HepG2 (cell line): ENCODE measurements around the gene SAMM50. TPM values are rescaled to one million over a fixed set of nuclear protein-coding genes. Genes with fewer than 3 reads are reported as not detected.

Experiments
- ATAC-seq: fragments of 200-7000 bp; cut with Tn5 transposase; 3 replicates; pipeline ENCODE4 v1.9.1; 2020; ENCODE audit warnings: mild to moderate bottlenecking, moderate library complexity
- BruUV-seq: library from RNA; stranded (reverse); fragments of 400-500 nt; replicated peaks from 2 replicates; lab custom pipeline; 2021; lab: Mats Ljungman, UMichigan
- CTCF ChIA-PET: fragments of 300-600 bp; formaldehyde crosslinking; extraction: SDS; loops from one replicate; lab custom pipeline; 2021; ENCODE audit warnings: low total read pairs, inconsistent platforms, low intra/inter-chr PET ratio; lab: Yijun Ruan, JAX
- POLR2A ChIA-PET: fragments of 350-600 bp; sonication (Branson Sonifier 250); formaldehyde crosslinking; loops from one replicate; lab custom pipeline; 2020; ENCODE audit warnings: antibody characterized with exemption, inconsistent platforms; lab: Yijun Ruan, JAX
- DNase-seq: peaks from one replicate; pipeline ENCODE4 v3.0.0-alpha.2; 2015; ENCODE audit warnings: low spot score
- FAIRE-seq: peaks from 3 replicates; lab custom pipeline; 2011; peaks lifted over from hg19 to GRCh38; lab: Jason Lieb, UNC
- H2AFZ ChIP-seq: one replicate; pipeline ENCODE4 v1.6.1; 2011; ENCODE audit warnings: low read length, inconsistent platforms
- H3K27ac ChIP-seq: fragments of 300-600 bp; 3 replicates; pipeline ENCODE4 v1.8.0; 2011; ENCODE audit warnings: mixed run types, mild to moderate bottlenecking, mixed read lengths, low read length, inconsistent platforms; ENCODE audit not compliant: insufficient read depth; ENCODE audit errors: extremely low read length
- H3K27me3 ChIP-seq, 2 experiments: fragments of 200-600 bp in 1 of 2; 2 replicates in 1 of 2; 3 replicates in 1 of 2; pipeline versions ENCODE4 v1.6.0 to v1.8.0; 2011; ENCODE audit warnings: low read length in 2 of 2, mild to moderate bottlenecking in 2 of 2, moderate library complexity in 2 of 2, inconsistent platforms in 1 of 2; ENCODE audit not compliant: insufficient read depth in 2 of 2, control insufficient read depth in 1 of 2
- H3K36me3 ChIP-seq, 2 experiments: fragments of 200-600 bp in 1 of 2; replicated peaks in 1 of 2; 2 replicates in 1 of 2; 3 replicates in 1 of 2; pipeline versions ENCODE4 v1.5.1 to v1.8.0; 2011; ENCODE audit warnings: low read length in 2 of 2, inconsistent platforms in 1 of 2; ENCODE audit not compliant: insufficient read depth in 2 of 2, control insufficient read depth in 1 of 2
- H3K4me1 ChIP-seq: 2 replicates; pipeline ENCODE4 v1.5.1; 2012; ENCODE audit warnings: low read length, inconsistent platforms; ENCODE audit not compliant: insufficient read depth
- H3K4me2 ChIP-seq: 2 replicates; pipeline ENCODE4 v1.6.0; 2011; ENCODE audit warnings: low read depth, low read length, inconsistent platforms
- H3K4me3 ChIP-seq, 3 experiments: fragments of 200-600 bp in 1 of 3; sonication (generic), shearing (Covaris generic) in 1 of 3; replicated peaks in 1 of 3; 2 replicates each; pipeline ENCODE4 v1.5.1; 2011 to 2016; ENCODE audit warnings: low read length in 3 of 3, inconsistent platforms in 2 of 3, low read depth in 2 of 3, mild to moderate bottlenecking in 2 of 3, control low read depth in 1 of 3, mixed read lengths in 1 of 3; ENCODE audit not compliant: insufficient read depth in 1 of 3
- H3K79me2 ChIP-seq: one replicate; pipeline ENCODE4 v1.6.1; 2011; ENCODE audit warnings: low read length, inconsistent platforms; ENCODE audit not compliant: insufficient read depth
- H3K9ac ChIP-seq: 2 replicates; pipeline ENCODE4 v1.6.0; 2011; ENCODE audit warnings: mild to moderate bottlenecking, low read depth, low read length, inconsistent platforms; ENCODE audit not compliant: insufficient read depth
- H3K9me3 ChIP-seq: 2 replicates; pipeline ENCODE4 v1.5.1; 2012; ENCODE audit warnings: mild to moderate bottlenecking, low read length
- H4K20me1 ChIP-seq: 2 replicates; pipeline ENCODE4 v1.6.0; 2011; ENCODE audit warnings: inconsistent platforms, mild to moderate bottlenecking, low read length, moderate library complexity; ENCODE audit not compliant: insufficient read depth
- BRCA1 ChIP-seq: sonication (generic); formaldehyde crosslinking; IDR thresholded peaks from 2 replicates; pipeline ENCODE4 v1.4.0; 2020; ENCODE audit warnings: missing genetic modification reagents
- CBX5 ChIP-seq: sonication (generic); formaldehyde crosslinking; IDR thresholded peaks from 2 replicates; pipeline ENCODE4 v1.4.0; 2020; ENCODE audit warnings: missing genetic modification reagents, borderline replicate concordance
- CENPT ChIP-seq: sonication (generic); formaldehyde crosslinking; IDR thresholded peaks from 2 replicates; pipeline ENCODE4 v1.8.0; 2022; ENCODE audit warnings: low read depth, mild to moderate bottlenecking, moderate library complexity, missing genetic modification reagents
- ETV5 ChIP-seq: IDR thresholded peaks from 2 replicates; pipeline ENCODE4 v1.6.1; 2018; ENCODE audit warnings: missing biosample characterization, missing genetic modification reagents, inconsistent platforms, borderline replicate concordance
- FOSL2 ChIP-seq: sonication (generic); formaldehyde crosslinking; IDR thresholded peaks from 2 replicates; pipeline ENCODE4 v1.4.0; 2020; ENCODE audit warnings: missing genetic modification reagents
- HDAC2 ChIP-seq: sonication (generic); formaldehyde crosslinking; IDR thresholded peaks from 2 replicates; pipeline ENCODE4 v1.4.0; 2020; ENCODE audit warnings: missing genetic modification reagents
- HNF4A ChIP-seq: sonication (generic); formaldehyde crosslinking; IDR thresholded peaks from 2 replicates; pipeline ENCODE4 v1.4.0; 2020; ENCODE audit warnings: missing genetic modification reagents
- JUNB ChIP-seq: sonication (generic); formaldehyde crosslinking; IDR thresholded peaks from 2 replicates; pipeline ENCODE4 v1.8.0; 2022; ENCODE audit warnings: missing genetic modification reagents, mild to moderate bottlenecking, borderline replicate concordance
- MEF2D ChIP-seq: sonication (generic); formaldehyde crosslinking; IDR thresholded peaks from 2 replicates; pipeline ENCODE4 v1.5.1; 2020; ENCODE audit warnings: mild to moderate bottlenecking, missing genetic modification reagents
- PHF8 ChIP-seq: sonication (generic); formaldehyde crosslinking; IDR thresholded peaks from 2 replicates; pipeline ENCODE4 v1.5.0; 2020; ENCODE audit warnings: missing genetic modification reagents
- POGZ ChIP-seq: sonication (generic); formaldehyde crosslinking; IDR thresholded peaks from 2 replicates; pipeline ENCODE4 v1.4.0; 2020; ENCODE audit warnings: mild to moderate bottlenecking, missing genetic modification reagents
- RBAK ChIP-seq: sonication (generic); formaldehyde crosslinking; IDR thresholded peaks from 2 replicates; pipeline ENCODE4 v1.5.1; 2020; ENCODE audit warnings: mild to moderate bottlenecking, missing genetic modification reagents
- STAG1 ChIP-seq: sonication (generic); formaldehyde crosslinking; IDR thresholded peaks from 2 replicates; pipeline ENCODE4 v1.4.0; 2020; ENCODE audit warnings: missing genetic modification reagents
- THYN1 ChIP-seq: sonication (generic); formaldehyde crosslinking; IDR thresholded peaks from 2 replicates; pipeline ENCODE4 v1.8.1; 2023; ENCODE audit warnings: low read depth, mild to moderate bottlenecking, moderate library complexity, missing genetic modification reagents, borderline replicate concordance
- TP53 ChIP-seq: sonication (generic); formaldehyde crosslinking; conservative IDR thresholded peaks from 2 replicates; pipeline ENCODE4 v1.4.0; 2020; ENCODE audit warnings: missing genetic modification reagents
- ZBTB8A ChIP-seq: sonication (generic); formaldehyde crosslinking; IDR thresholded peaks from 2 replicates; pipeline ENCODE4 v1.4.0; 2020; ENCODE audit warnings: mild to moderate bottlenecking, low read depth, missing genetic modification reagents, borderline replicate concordance
- ZNF224 ChIP-seq: sonication (generic); formaldehyde crosslinking; IDR thresholded peaks from 2 replicates; pipeline ENCODE4 v1.5.0; 2020; ENCODE audit warnings: mild to moderate bottlenecking, missing genetic modification reagents
- ZNF256 ChIP-seq: sonication (generic); formaldehyde crosslinking; conservative IDR thresholded peaks from 2 replicates; pipeline ENCODE4 v1.4.0; 2020; ENCODE audit warnings: missing genetic modification reagents
- ZNF263 ChIP-seq: sonication (generic); formaldehyde crosslinking; IDR thresholded peaks from 2 replicates; pipeline ENCODE4 v1.4.0; 2020; ENCODE audit warnings: missing genetic modification reagents
- ZNF367 ChIP-seq: sonication (generic); formaldehyde crosslinking; IDR thresholded peaks from 2 replicates; pipeline ENCODE4 v1.4.0; 2020; ENCODE audit warnings: missing genetic modification reagents, borderline replicate concordance
- ZNF891 ChIP-seq: sonication (generic); formaldehyde crosslinking; IDR thresholded peaks from 2 replicates; pipeline ENCODE4 v1.5.0; 2020; ENCODE audit warnings: mild to moderate bottlenecking, missing genetic modification reagents
- ZSCAN9 ChIP-seq: IDR thresholded peaks from 2 replicates; pipeline ENCODE4 v1.6.1; 2016; ENCODE audit warnings: borderline replicate concordance
- WGBS: methylation state at CpG from one replicate; pipeline ENCODE4 v1.1.6; 2017; ENCODE audit warnings: low lambda C conversion rate; 5-methylcytosine and 5-hydroxymethylcytosine counted together
- in situ Hi-C: cut with HindIII; loops from 2 replicates; pipeline ENCODE4 v1.10.0; 2017; ENCODE audit warnings: low pct_unique_long_range_greater_than_20kb; ENCODE audit not compliant: extremely low pct_ligation_motif_present
- intact Hi-C: fragments of 100-400 bp; cut with micrococcal nuclease; formaldehyde crosslinking; loops from one replicate; pipeline ENCODE4 v1.10.0; 2022; ENCODE audit not compliant: unreplicated experiment
- polyA plus RNA-seq, 8 experiments: library from polyadenylated mRNA; depleted of rRNA in 3 of 8; stranded (reverse) in 7 of 8; unstranded in 1 of 8; fragments of >200 nt; fragmentation: Illumina TruSeq in 4 of 8; extraction: Trizol in 4 of 8; gene quantifications; 2 replicates each; pipeline versions ENCODE4 v1.2.1 to v1.2.3, GENCODE V29; 2011 to 2016; ENCODE audit warnings: low read depth in 4 of 8, missing spikeins in 1 of 8, mixed read lengths in 1 of 8; ENCODE audit not compliant: insufficient read depth in 1 of 8
- total RNA-seq, 5 experiments: library from RNA; depleted of rRNA; stranded (reverse); fragments of >200 nt; fragmentation: Illumina TruSeq; extraction: Trizol; gene quantifications; 2 replicates each; pipeline ENCODE4 v1.2.3, GENCODE V29; 2016; ENCODE audit warnings: low read depth in 1 of 5

Gene SAMM50
- total and polyA plus RNA-seq, 2 of the 13 experiments (the other 11 are each of a cell fraction or from before 2014, with no cell fraction given), result 34.7 to 63.4 TPM

DNA sequence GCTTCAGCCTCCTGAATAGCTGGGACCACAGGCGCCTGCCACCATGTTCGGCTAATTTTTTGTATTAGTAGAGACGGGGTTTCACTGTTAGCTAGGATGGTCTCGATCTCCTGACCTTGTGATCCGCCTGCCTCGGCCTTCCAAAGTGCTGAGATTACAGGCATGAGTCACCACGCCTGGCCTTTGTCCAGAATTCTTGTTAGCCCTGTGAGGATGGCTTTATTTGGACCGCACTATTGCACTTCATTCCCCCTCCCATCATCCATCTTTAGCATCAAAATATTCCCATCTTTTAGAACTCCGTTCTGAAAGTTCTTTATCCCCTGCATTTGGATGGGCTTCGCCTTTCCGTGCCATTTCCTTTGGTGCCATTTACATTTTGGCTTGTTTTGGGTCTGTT, 2.6 kb downstream of the SAMM50 start:
- no peak for ATAC-seq
- H3K4me2 ChIP-seq, result no peak overlapping the region
- H3K79me2 ChIP-seq, result peaks cover 32% of the 10 kb centered on the region
- no peak overlapping the region for H3K9ac ChIP-seq
- ChIA-PET POLR2A (interaction anchor here (1.8 kb wide), 1 partner anchor 12 kb away, joined by 6 read pairs; no protein-coding TSS in a partner anchor), CTCF (no interaction called here)
- peaks cover 0 to under 1% of the 10 kb centered on the region in 2 experiments; a peak in 2 of 5 replicates for H3K36me3 ChIP-seq
- DNase-seq, result no peak
- H3K4me3 ChIP-seq, result no peak overlapping the region
- H3K27ac ChIP-seq, result no peak overlapping the region
- FAIRE-seq, result no peak
- peak; percentile 68 for TF ChIP-seq FOSL2
- no peak for TF ChIP-seq ZNF891 (CRISPR knock-in tag)
- intact Hi-C loops (no loop called here), in situ Hi-C loops (no loop called here)
- no peak overlapping the region for H2AFZ ChIP-seq
- WGBS, result 94% methylated on average over 11 of the region's 11 CpGs
- BruUV-seq, result no TSS peak
- no peaks in the 10 kb centered on the region; a peak in 1 of 5 replicates for H3K27me3 ChIP-seq
- peaks cover 31% of the 10 kb centered on the region for H3K4me1 ChIP-seq
- no peaks in the 10 kb centered on the region for H3K9me3 ChIP-seq
- H4K20me1 ChIP-seq, result no peaks in the 10 kb centered on the region

DNA sequence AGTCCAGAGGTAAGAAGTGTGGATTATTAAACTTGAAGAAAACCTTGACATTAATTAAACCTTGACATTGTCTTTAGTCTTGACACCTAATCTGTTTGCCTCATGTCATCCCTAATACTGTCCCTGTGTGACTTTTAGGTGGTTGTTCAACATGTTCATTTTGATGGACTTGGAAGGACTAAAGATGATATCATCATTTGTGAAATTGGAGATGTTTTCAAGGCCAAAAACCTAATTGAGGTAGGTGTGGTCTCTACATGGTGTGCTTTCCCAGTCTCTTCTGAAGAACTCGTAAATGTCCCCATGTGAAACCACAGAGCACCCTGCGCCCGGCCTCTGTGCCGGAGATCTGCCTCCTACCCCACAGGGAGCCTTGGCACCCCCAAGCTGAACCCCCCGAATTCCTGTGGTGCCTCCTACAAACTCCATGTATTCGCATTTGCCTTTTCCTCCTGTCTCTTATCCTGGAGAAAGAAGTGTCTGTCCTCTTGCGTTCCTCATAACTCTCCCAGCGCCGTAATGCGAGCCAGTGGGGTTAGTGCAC, 9.1 kb downstream of the SAMM50 start:
- no peaks in the 10 kb centered on the region for H3K27me3 ChIP-seq
- intact Hi-C loops, result no loop called here
- in situ Hi-C loops, result no loop called here
- no peak overlapping the region for H3K9ac ChIP-seq
- H3K4me1 ChIP-seq, result no peaks in the 10 kb centered on the region
- H3K9me3 ChIP-seq, result no peaks in the 10 kb centered on the region
- H3K36me3 ChIP-seq, result peaks cover 28 to 56% of the 10 kb centered on the region in 2 experiments
- WGBS, result 93% methylated on average over 9 of the region's 10 CpGs
- ChIA-PET CTCF (no interaction called here), POLR2A (no interaction called here)
- H3K27ac ChIP-seq, result no peak overlapping the region
- no peak overlapping the region for H2AFZ ChIP-seq
- H4K20me1 ChIP-seq, result no peaks in the 10 kb centered on the region
- H3K4me2 ChIP-seq, result no peak overlapping the region
- peaks cover 11% of the 10 kb centered on the region for H3K79me2 ChIP-seq
- FAIRE-seq, result no peak
- no peak overlapping the region for H3K4me3 ChIP-seq
- no TSS peak for BruUV-seq
- no peak for TF ChIP-seq ZNF256 (CRISPR knock-in tag)
- no peak for TF ChIP-seq ZNF224 (CRISPR knock-in tag)
- TF ChIP-seq HNF4A (CRISPR knock-in tag), result no peak
- no peak for TF ChIP-seq CBX5 (CRISPR knock-in tag)
- TF ChIP-seq MEF2D (CRISPR knock-in tag), result no peak
- no peak for TF ChIP-seq ZSCAN9 (CRISPR knock-in tag)
- no peak for TF ChIP-seq THYN1 (CRISPR knock-in tag)
- TF ChIP-seq ZBTB8A (CRISPR knock-in tag), result no peak
- TF ChIP-seq PHF8 (CRISPR knock-in tag), result no peak
- no peak for TF ChIP-seq CENPT (CRISPR knock-in tag)
- TF ChIP-seq ZNF367 (CRISPR knock-in tag), result no peak
- no peak for TF ChIP-seq RBAK
- no peak for TF ChIP-seq BRCA1 (CRISPR knock-in tag)
- no peak for TF ChIP-seq TP53 (CRISPR knock-in tag)
- no peak for TF ChIP-seq ZNF263 (CRISPR knock-in tag)
- no peak for TF ChIP-seq JUNB (CRISPR knock-in tag)
- TF ChIP-seq ETV5, result no peak
- TF ChIP-seq HDAC2 (CRISPR knock-in tag), result no peak
- no peak for TF ChIP-seq STAG1 (CRISPR knock-in tag)
- TF ChIP-seq POGZ (CRISPR knock-in tag), result no peak
- TF ChIP-seq, all 625 proteins: peak for 0
- DNase-seq (no peak), ATAC-seq (no peak)
